ENCODE measurements around the gene ZNF146.

GRCh38 chr19:36172852-36173251 lies 42.1 kb upstream of the ZNF146 start:
- TF ChIP-seq POLR2A (IDR thresholded peaks at IDR 0.05) (no peak), CTCF (IDR thresholded peaks at IDR 0.05) (no peak)

Data from thyroid gland (tissue), 4 donors.